Right kidney (tissue), 1 donor: ENCODE results near the gene RBM19.
A peak's percentile ranks its signal among the peaks of the same experiment; 100 is the strongest.

Experiments used
- DNase-seq: peaks from one replicate; pipeline ENCODE4 v3.0.0-alpha.2; 2016

RBM19 gene

DNA sequence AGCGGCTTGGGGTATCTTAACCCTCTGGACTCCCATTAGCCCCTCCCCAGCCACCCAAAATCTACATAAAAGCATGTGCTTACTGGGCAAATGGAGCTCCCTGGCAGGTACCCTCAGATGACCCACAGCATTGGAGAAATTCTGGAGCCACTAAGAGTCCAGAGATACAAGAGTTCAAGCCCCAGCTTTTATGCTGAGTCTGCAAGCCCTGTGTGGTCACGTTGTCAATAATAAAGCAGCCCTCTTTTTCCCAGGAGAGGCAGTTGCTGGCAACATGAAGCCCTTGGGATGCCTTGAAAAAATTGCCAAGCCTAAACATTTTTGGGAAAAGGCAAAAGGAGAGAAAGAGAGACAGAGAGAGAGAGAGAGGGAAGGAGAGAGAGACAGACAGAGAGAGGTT lies 83.4 kb downstream of the RBM19 start:
- DNase-seq, result no peak

DNA sequence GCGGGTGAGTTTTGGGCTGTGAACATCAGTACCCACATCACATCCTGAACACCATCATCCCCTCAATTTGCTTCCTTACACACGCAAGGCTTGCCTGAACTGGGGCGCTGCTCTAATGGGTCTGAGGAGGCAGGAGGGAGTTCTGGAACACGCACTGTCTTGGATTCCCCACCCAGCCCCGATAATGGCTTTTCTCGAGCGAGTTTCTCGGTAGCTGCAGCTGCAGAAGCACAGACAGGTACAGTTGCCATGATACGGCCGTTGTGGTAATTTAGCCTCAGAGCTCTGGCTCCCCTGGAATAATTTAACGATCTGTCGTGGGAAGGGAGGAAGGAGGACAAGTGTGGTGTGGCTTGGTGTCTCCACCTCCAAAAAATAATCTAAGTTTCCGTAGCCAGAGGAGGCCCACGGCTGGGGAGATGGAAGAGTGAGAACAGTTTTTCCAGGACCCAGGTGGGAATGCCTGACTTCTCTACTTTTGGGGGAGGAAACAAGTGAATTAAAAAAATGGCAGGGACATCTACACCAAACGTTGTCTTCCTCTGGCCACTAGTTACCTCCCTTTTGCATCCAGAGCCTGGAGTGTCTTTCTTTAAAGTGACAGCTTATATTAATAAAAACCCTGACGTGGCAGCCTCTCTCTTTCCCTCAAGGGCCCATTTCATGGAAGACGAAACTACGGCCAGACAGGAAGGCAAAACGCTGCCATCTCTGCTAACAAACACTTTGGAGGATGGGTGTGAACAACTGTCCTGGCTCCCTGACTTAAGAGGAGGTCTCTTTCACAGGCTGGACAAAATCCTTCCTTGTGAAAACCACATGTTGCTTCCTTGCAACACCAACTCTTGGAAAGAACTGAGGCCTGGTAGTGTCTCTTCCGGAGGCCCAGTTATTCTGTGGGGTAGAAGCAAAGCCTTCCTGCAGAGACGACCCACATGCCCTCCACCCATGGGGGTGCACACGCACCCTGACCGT lies 84.8 kb downstream of the RBM19 start:
- peak; percentile 10 for DNase-seq

- peak; percentile 9 for DNase-seq
These were observed 85.8 kb downstream of the RBM19 start for GRCh38 chr12:113880326-113880725.

DNA sequence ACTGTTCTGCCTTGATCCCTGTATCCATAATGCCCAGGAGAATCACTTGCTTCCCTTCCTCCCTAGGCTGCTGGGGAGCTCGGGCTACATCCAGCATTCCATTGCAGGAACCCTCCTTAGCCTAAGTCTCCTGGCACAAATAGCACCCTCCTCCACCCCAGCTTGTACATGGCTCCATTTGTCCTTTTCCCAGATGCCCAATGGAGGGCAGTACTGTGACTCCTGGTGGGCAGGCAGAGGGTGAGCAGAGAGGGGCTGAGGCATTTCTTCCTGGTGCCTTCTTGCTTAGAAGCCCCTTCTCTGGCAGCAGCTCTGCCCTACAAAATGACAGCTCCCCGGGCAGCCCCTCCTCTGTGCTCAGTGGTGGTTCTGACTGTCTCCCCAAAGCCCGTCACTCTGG lies 86.5 kb downstream of the RBM19 start:
- no peak for DNase-seq

DNA sequence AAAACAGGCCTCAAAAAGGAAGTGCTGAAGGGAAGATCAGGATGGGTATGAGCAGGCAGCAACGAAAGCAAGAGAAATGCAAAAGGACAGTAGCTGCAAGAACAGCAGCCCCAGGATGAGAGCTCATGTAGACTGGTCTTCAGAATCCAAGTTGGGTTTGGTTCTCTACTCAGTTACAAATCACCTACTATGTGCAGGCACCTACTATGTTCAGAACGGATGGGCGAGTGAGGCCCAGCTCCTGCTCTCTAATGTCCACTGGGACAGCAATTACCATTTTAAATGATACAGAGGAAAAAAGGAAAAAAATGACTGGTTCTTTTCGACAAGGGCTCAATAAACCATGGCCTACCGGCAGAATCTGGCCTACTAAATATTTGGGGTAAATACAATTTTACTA lies 88.5 kb downstream of the RBM19 start:
- DNase-seq, result no peak

DNA sequence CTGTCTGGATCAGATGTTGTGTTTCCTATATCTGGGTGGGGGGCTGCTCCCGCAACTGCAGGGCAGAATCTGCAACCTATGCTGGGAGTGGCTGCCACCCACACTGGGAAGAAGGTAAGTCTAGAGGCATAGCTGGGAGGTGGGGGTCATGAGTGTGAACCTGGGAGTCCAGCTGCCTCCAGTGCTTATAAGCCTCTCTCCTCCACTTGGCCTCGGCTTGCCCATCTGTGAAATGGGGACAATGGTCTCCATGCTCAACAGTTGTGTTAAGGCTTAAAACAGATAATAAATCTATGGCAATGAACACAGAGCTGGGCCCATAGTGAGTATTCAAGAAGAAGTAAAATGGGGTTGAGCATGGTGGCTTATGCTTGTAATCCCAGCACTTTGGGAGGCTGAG lies 90.0 kb downstream of the RBM19 start:
- DNase-seq, result no peak

- DNase-seq, result no peak
These were observed 90.4 kb downstream of the RBM19 start for GRCh38 chr12:113875691-113876090.

DNA sequence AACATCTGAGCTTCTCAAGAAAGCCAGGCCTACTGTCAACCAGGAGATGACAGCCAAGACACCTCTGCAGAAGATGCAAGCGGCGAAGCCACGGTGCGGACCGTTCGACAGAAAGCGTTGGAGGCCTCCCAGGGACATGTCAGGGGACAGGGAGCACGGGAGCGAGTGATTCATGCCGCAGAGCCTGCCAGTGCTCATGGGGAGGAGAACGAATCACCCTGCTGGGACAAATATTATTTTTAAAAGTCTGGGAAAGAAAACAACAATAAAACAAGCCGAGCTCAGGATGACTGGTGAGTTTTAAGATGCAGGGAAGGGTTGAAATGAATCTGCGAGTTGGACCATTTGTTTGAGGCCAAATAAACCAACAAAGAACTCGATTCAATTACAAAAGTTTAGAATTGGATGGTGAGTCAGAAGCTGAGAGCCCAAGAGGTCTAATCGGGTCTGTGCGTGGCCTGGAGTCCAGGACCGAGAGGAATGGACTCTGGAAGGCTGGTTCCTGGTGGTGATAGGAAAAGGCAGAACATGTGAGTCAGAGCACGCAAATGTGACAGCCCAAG lies 91.0 kb downstream of the RBM19 start:
- no peak for DNase-seq

- no peak for DNase-seq
These were observed 91.8 kb downstream of the RBM19 start for GRCh38 chr12:113874326-113874725.

DNA sequence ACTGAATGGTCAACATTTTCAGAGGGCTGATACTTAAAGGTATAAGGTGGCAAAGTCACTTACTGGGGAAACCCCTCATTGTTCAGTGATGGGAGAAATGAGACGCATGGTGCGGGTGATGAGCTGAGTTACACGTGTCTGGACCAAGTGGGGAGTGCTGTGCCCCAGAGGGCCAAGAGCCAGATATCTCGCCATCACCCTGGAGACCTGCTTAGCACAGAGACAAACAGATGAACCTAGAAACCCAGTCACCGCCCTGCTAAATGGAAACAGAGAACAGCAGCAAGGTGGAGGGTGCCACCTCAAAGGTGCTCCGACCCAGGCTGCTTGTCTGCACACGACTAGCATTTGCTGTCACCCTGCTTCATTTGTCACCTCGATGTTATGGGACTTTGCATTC lies 92.4 kb downstream of the RBM19 start:
- DNase-seq, result no peak

GRCh38 chr12:113870890-113871289 lies 95.2 kb downstream of the RBM19 start:
- no peak for DNase-seq

DNA sequence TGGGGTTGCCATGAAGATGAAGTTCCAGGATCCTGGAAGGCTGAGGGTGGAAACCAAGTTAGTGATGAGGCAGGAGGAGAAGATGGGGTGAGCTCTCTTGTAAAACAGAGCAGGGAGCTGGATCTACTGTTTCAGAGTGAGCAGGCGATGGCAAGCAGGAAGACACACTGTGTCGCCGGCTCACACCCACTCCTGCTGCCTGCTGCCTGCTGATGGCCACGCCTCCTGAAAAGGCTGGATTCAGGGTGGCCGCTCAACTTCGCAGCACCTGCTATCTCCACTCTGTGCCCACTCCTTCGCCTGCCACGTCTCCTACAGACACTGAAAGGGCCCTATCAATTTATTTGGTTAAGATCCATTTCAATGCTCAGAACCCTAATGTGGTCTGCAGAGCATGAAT lies 96.1 kb downstream of the RBM19 start:
- DNase-seq, result no peak

DNA sequence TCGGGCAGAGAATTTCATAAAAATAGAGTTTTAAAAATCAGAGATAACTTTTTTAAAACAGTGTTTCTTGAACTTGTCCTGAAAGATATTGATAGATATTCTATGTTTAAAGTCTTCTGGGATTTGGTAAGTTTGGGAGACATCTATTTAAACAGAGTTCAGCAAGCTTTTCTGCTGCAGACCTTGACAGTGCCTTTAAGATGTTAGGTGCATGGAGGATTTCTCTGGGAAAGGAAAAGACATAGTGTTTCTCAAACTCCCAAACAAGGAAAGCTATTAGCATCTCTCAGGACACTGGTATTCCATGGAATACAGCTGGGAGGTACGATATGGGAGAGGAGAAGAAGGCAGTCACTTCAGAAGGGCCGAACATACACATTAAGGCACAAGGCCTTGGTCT lies 97.8 kb downstream of the RBM19 start:
- DNase-seq, result no peak

- DNase-seq, result no peak
These were observed 98.9 kb downstream of the RBM19 start for GRCh38 chr12:113867258-113867657.

DNA sequence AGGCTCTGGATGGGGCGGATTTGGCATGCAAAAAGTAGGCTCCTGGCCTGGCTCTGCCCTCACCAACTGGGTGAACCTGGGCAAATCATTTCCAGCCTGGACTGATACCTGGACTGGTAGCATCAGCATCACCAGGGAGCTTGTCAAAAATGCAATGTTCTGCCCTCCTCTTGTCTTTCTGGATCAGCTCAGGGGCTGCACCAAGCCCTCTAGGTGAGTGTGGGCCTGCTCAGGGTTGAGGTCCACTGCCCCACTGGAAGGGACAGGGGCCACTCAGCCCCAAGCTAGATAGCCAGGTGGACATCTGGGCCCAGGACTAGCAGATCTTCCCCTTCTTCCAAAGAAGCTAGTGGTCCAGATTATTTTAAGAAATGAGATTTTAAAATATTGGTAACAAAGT lies 99.6 kb downstream of the RBM19 start:
- DNase-seq, result no peak

GRCh38 chr12:113863455-113863845 lies 102.7 kb downstream of the RBM19 start:
- DNase-seq, result no peak

GRCh38 chr12:113862590-113863454 lies 103.3 kb downstream of the RBM19 start:
- no peak for DNase-seq

DNA sequence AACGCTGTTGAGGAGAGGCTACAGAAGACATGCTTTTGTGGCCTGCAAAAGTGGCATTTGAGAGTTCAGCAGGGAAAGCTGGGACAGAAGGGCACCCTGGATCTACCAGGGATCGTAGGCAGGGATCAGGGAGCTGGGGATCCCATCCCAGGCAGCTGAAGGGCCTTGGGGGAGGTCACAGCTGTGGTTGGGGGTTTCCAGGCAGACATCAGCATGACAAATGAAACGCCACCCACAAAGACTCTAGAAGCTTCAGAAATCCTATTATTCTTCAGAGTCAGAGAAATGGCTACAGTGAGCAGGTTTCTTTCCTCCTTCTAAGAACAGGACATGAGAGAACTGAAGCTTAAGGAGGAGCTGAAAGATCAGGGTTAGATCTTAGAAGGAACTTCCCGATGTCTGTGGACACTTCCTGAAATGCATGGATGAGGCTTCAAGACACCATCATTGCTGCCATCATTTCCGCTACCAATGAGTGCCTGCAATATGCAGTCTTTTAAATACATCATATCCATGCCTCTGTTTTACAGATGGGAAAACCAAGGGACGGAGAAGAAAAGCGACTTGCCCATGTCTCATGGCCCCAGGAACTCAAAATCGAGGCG lies 104.3 kb downstream of the RBM19 start:
- no peak for DNase-seq

DNA sequence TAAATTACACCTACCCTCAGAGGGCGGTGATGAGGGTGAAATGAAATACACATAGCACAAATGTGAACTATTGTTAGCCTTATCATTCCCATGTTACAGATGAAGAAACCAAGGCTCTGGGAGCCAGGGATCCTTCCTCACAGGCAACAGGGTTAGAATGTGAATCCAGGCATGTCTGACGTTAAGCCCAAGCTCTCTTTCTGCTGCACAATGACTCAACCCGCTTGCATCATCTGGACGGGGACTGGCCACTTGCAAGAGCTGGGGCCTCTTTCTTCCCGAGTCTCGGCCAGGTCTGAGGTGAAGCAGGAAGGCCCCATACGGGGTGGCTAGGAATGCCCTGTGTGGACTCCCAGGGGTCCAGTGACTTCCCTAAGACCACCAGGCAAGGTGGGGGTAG lies 105.2 kb downstream of the RBM19 start:
- no peak for DNase-seq

- no peak for DNase-seq
These were observed 105.9 kb downstream of the RBM19 start for GRCh38 chr12:113860059-113860820.

GRCh38 chr12:113858841-113859386 lies 107.2 kb downstream of the RBM19 start:
- no peak for DNase-seq

DNA sequence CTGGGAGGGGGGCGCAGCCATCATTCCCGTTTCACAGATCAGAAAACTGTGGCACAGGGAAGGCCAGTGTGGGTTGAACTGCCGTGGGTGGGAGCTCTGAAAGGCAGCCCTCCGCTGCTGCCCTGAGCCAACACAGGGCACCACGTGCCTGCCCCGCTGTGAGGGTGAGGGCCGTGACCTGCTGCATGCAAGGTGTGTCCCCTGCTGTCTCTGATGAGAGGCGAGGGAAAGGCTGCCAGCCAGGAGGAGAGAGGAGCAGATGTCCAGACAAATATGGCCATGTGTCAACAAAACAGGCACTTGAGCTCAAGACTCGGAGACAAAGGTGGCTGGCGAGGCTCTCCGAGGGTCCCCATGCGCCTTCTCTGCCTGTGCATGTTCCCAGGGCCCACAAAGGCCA lies 108.8 kb downstream of the RBM19 start:
- DNase-seq, result no peak
